GM10847 (cell line): Measurements from ENCODE around the gene SIK3.

Experiments
- POLR2A ChIP-seq: IDR thresholded peaks from 2 replicates; pipeline ENCODE4 v1.6.1; 2011; ENCODE audit not compliant: insufficient read length; ENCODE audit errors: extremely low read depth

Gene SIK3

GRCh38 chr11:117110294-117110950 lies 12.2 kb upstream of the SIK3 start:
- no peak for TF ChIP-seq POLR2A

- no peak for TF ChIP-seq POLR2A
Measured at GRCh38 chr11:117107701-117108590, 9.7 kb upstream of the SIK3 start.

GRCh38 chr11:117100556-117100955 lies 2.3 kb upstream of the SIK3 start:
- TF ChIP-seq POLR2A = no peak

- TF ChIP-seq POLR2A = no peak
Measured at GRCh38 chr11:117099696-117100095, 1.5 kb upstream of the SIK3 start.

GRCh38 chr11:117097389-117098268 lies 599 bp downstream of the SIK3 start:
- no peak for TF ChIP-seq POLR2A

- no peak for TF ChIP-seq POLR2A
Measured at GRCh38 chr11:117097014-117097388, 1.2 kb downstream of the SIK3 start.

GRCh38 chr11:117096201-117096991 lies 1.8 kb downstream of the SIK3 start:
- no peak for TF ChIP-seq POLR2A

- TF ChIP-seq POLR2A = no peak
Measured at GRCh38 chr11:117095284-117096161, 2.7 kb downstream of the SIK3 start.

- TF ChIP-seq POLR2A = no peak
Measured at GRCh38 chr11:117094776-117095175, 3.5 kb downstream of the SIK3 start.

GRCh38 chr11:117092951-117093590 lies 5.2 kb downstream of the SIK3 start:
- no peak for TF ChIP-seq POLR2A

GRCh38 chr11:117091753-117092477 lies 6.3 kb downstream of the SIK3 start:
- TF ChIP-seq POLR2A = no peak

- TF ChIP-seq POLR2A = no peak
Measured at GRCh38 chr11:117090111-117090706, 8.0 kb downstream of the SIK3 start.
